RCC 7860 (cell line): ENCODE data around the gene TDRD3.
A peak's percentile ranks its signal among the peaks of the same experiment; 100 is the strongest.
"Not testable (repeated sequence)": the region's sequence is repeated elsewhere in the genome, so short reads cannot be mapped to it uniquely, and the experiment has no call there.

Source experiments
- DNase-seq: peaks from one replicate; pipeline ENCODE4 v3.0.0-alpha.2; 2015; ENCODE audit warnings: low spot score
- FAIRE-seq: peaks from 2 replicates; lab custom pipeline; 2012; peaks lifted over from hg19 to GRCh38; lab: Jason Lieb, UNC

The TDRD3 gene

DNA sequence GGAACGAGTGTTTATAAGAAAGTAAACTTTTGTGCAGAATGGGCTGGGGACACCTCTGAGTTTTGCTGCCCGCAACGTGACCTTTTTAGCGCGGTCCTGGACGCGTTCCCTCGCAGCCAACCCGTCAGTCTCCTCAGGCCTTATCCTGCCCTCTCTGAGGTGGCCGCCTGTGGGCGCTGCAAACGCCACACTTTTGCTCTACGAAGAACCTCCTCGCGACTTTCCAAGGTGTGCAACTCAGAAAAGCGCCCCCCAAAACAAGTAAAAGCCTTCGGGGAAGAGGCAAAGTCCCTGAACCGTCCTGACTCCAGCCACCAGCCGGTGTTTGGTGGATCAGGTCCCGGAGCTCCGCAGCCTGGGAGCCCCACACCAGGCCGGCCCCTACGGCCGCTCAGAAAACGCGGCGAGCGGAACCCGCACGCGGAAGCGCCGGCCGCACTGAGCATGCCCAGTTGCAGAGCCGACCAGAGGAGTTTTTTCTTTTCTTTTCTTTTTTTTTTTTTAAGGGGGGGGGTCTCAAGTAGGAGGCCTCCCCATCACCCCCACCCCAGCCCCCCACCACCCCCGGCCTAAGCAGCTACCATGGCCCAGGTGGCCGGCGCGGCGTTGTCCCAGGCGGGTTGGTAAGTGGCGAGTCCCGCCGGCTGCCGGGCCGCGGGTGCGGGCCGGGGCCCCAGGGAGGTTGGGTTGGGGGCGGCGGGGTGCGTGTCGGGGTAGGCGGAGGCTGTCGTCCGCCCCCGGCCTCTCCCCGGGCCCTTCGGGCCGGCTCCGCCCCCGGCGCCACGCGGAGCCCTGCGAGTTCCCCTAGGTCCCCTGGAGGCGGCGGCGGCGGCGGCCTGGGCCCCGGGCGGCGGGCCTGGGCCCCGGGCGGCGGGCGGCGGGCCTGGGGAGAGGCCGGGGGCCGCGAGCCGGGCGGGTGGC, at the start of gene TDRD3:
Gene TDRD3 (plus strand): TSS at position 438 of the 921 bp plus-strand sequence. CDS start 145 bp downstream, at position 583.
- FAIRE-seq = no peak
- peak; percentile 70 for DNase-seq

DNA sequence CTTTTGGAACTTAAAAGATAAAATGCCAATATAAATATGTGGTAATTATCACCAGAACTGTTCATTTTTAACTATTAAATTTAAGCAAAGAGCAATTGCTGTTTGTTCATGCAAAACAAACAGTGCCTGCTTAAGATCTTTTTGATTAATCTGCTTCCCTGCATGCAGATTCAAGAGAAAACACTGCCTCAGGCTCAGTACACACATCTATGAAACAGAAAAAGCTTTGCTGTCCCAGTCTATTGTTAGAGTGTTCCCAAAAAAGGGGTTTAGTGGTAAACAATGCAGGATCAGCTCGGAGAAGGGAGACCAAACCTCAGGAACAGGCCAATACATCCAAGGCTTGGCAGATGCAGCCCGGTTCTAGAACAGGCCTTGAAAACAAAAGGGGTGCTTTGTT, 49.3 kb upstream of the TDRD3 start:
- FAIRE-seq = no peak

DNA sequence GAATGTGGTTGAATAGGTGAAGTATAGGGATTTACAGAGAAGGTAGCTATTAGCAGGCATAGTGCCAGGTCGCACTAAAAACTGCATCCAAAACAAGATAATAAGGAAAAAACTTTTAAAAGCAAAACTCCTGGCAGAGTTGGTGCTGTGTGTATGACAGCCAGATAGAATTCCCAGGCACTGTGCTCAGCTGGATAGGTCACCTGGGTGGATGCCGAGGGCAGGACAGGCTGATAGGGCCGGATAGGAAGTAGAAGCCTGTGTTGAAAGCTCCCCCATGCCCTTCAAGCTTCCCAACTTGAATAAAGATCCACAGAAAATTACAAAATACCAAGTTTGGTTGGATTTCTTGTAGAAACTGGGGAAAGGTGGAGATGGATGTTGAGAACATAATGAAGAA, 48.9 kb upstream of the TDRD3 start:
- DNase-seq (no peak), FAIRE-seq (no peak)

More for the DNA sequence above, 49.3 kb upstream of the TDRD3 start:
- DNase-seq = no peak

DNA sequence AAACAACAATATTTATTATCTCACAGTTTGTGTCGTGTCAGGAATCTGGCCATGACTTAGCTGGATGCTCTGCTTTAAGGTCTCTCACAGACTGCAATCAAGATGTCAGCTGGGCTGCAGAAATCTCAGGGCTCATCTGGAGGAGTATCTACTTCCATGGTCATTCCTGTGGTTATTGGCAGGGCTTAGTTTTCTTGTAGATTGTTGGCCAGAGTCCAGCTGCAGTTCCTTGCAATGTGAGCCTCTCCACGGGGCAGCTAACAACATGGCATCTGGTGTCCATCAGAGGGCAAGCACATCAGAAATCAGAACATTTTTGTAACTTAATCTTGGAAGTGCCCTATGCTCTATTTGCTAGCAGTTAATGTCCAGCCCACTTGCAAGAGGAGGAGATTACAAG, 45.7 kb upstream of the TDRD3 start:
- FAIRE-seq (no peak), DNase-seq (no peak)

DNA sequence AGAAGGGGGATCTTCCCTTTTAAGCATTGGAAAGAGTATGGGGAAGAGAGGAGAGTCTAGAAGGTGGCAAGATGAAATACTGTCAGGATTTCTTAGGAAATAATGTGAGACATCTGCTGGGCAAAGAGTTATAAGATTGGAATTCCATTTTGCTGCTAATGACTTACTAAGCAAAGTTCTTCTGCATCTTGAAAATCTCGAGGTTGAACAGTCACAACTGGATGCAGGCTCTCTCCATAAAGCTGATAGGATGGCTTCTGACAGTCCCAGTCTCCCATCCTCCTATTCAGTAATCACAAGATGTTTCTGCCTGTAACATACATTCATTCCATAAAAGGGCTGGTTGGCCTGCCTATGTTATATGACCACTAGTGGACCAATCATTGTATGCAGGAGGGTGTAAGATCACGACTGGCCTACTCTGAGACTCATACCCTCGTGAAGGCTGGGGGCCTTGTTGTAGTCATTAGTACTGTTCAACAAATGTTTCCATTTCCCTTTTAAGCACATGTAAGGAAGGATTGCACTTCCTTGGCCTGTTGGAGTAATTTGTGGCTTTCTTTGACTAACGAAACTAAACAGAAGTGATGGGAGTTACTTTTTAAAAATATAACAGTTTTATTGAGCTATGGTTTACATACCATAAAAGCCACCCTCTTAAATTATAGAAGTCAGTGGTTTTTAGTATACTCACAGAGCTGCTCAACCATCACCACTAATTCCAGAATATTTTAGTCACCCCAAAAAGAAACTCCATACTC, 45.0 kb upstream of the TDRD3 start:
- FAIRE-seq (no peak), DNase-seq (no peak)

DNA sequence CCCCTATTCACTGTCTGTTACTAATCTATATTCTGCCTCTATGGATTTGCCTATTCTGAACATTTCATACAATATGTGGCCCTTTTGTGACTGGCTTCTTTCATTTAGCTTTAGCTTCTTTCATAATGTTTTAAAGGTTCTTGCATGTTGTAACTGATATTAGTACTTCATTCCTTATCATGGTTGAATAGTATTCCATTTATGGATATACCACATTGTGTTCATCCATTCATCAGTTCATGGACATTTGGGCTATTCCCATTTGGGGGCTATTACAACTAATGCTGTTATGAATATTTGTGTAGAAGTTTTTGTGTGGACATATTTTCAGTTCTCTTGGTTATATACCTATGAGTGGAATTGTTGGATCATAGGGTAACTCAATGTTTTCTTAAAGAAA, 44.4 kb upstream of the TDRD3 start:
- no peak for FAIRE-seq

DNA sequence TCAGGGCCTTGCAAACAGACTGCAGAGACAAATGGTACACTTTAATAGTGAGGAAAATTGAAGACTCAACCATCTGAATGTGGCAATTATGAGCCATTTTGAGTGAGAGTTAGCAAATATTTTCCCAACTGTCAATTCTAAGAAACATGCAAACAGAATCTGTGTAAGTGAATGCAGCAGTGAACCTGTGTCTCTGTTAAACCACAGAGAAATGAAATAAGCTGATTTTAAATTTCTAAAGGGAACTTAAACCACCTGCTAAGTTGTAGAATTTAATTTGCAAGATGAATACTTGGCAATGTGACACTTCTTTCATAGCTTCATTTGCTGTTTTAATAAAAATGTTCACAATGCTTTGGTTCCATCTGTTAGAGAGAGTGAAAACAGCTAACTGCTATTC, 42.0 kb upstream of the TDRD3 start:
- FAIRE-seq = no peak

More for the DNA sequence above, 44.4 kb upstream of the TDRD3 start:
- no peak for DNase-seq

DNA sequence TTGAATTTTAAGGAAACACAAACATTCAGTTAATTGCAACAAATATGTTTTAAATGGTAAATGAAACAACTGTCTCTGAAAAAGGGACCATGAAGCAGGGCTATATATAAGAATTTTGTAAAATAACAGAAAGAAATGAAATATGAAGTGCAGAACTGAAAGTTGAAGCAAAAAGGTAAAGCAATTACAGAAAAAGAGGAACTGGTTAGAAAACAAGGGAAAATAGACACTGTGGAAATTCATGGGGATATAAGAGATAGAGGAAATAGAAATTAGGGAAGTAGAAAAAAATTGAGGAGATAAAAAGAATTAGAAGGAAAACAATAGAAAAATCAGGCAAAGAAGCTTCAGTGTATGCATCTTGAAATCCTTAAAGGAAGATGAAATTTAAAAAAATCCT, 40.0 kb upstream of the TDRD3 start:
- DNase-seq = no peak
- no peak for FAIRE-seq

More for the DNA sequence above, 42.0 kb upstream of the TDRD3 start:
- no peak for DNase-seq

DNA sequence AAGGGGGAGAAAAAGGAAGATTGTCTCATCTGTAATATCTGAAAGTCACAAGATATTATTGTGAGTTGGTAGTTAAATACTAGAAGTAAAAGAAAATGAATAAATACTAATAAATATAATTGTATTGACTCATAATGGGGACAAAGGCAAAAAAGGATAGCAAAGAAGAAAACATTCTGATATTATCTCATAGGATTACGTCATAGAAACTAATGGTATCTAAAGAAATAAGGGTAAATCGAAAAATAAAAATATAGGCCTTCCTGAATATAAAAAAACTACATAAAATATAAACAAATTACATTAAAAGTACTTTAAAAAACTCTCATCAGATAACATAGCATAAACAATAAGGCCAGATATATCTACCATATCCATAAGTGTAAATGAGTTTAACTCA, 38.6 kb upstream of the TDRD3 start:
- FAIRE-seq (no peak), DNase-seq (no peak)

DNA sequence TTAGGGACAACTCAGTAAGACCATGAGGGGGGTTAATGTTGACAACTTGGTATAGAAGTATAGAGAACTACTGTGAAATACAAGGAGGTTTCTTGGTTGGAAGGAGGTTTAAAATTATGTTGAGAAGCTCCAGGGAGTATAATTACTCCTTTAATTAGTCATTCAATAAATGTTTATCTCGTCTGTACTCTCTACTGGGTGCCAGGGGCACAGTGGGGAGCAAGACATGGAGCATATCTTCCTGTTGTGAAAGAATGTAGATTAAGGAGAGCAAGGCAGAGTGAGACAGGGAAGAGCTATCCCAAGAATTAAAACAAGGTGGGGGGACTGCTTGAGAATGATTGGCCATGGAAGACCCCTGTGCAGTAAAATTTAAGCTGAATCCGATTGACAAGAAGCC, 33.7 kb upstream of the TDRD3 start:
- DNase-seq = no peak
- no peak for FAIRE-seq

DNA sequence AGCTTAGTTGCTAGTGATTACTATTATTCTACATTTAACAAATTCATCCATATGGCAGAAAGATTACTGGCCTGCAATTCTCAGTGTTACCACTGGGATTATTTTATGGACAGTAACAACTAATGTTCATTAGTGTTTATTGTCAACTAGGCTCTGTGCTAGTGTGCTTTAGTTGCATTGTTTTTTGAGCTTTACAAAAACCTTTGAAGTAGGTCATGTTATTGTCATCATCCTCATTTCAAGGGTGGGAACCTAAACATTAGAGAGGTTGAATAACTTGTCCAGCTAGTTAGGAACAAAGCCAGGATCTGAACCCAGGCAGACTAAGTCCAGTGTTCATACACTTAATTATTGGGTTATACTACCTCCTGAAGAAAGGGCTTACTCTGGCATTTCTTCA, 27.8 kb upstream of the TDRD3 start:
- FAIRE-seq = no peak
- DNase-seq = no peak

DNA sequence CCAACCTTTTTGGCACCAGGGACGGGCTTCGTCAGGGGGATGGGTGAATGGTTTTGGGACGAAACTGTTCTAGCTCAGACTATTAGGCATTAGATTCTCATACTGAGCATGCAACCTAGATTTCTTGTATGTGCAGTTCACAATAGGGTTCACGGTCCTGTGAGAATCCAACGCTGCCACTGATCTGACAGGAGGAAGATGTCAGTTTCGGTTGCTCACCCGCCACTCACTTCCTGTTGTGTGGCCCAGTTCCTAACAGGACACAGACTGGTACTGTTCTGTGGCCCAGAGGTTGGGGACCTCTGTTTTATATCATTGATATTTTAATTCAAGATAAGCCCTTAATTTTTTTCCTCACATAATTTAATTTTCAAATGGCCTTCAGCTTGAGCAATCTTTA, 26.7 kb upstream of the TDRD3 start:
- DNase-seq (no peak), FAIRE-seq (no peak)

DNA sequence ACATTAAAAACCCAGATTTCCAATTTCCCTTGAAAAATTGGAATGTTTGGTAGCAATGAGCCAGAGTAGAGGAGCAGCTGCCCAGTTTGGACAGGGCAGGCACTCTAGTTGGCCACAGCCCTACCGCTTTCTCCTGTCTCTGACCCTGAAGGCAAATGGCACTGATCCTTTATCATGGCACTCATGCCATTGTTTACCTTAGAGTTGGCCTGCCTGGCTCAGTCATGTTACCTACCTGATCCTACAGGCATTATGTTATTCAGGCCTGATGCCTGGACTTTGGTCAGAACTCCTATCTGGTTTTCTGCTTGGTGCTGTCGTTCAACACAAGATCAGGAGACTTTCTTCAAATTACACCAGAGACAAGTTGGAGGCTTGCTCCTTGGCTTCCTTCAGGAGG, 24.9 kb upstream of the TDRD3 start:
- DNase-seq = no peak
- FAIRE-seq = no peak

DNA sequence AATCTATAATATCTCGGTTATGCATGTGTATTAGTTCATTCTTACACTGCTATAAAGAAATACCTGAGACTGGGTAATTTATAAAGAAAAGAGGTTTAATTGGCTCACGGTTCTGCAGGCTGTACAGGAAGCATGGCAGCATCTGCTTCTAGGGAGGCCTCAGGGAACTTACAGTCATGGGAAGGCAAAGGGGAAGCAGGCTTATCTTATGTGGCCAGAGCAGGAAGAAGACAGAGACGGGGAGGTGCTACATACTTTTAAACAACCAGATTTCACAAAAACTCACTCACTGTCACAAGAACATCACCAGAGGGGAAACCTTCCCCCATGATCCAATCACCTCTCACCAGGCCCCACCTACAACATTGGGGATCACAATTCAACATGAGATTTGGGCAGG, 17.7 kb upstream of the TDRD3 start:
- DNase-seq, FAIRE-seq: not testable (repeated sequence)

DNA sequence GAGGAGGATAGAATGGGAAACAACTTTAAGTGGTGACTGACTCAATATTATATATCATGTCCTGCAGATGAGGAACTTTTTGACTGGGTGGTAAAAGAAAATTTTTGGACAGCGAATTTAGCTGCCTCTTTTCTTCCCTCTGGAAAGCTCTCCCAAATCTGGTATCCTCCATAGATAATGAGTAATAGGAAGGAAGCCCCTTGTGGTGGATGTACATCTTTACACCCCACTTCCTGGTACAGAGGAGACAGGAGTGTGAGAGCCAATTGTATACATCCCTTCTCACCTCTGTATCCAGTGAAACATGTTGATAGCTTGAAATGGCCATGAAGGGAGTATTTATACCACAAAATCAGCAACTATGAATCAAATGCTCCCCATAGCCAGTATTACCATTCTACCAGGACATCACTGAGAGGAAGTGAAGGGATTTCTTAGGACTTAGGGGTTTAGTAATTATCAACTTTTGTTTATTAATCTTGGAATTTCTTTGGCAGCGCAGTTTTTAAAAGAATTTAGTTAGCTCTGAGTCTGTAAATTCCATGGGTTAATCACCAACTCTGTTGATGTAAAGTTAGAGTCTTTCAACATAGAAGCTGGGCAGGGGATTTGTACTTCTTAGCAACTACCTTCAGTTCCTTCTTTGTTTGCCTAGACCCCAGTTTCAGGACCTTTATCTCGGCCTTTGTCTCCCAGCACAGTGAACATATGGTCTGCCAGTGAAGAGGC, 17.0 kb upstream of the TDRD3 start:
- FAIRE-seq (no peak), DNase-seq (no peak)

DNA sequence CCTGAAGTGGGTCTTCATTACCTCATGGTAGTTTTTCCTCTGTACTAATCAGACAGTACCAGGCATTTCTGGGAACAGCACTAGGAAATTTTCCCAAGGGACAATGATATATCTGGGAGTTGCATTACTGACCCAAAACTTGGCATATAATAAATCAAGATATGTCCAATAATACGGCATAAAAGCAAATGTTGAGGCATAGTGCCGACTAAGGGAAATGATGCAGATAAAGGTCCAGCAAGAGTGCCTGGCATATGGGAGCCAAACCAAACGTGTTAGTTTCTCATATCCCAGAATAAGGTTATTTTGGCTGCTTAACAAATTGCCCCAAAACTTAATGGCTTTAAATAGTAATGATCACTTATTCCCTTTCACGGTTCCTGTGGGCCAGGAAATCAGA, 12.1 kb upstream of the TDRD3 start:
- FAIRE-seq (no peak), DNase-seq (no peak)

DNA sequence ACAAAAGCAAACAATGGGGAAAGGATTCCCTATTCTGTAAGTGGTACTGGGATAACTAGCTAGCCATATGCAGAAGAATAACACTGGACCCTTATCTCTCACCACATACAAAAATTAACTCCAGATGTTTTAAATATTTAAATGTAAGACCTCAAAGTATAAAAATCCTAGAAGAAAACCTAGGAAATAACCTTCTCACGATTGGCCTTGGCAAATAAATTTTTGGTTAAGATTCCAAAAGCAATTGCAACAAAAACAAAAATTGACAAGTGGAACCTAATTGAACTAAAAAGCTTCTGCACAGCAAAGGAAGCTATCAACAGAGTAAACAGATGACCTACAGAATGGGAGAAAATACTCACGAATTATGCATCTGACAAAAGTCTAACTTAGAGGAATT, 10.8 kb upstream of the TDRD3 start:
- no peak for DNase-seq
- no peak for FAIRE-seq

DNA sequence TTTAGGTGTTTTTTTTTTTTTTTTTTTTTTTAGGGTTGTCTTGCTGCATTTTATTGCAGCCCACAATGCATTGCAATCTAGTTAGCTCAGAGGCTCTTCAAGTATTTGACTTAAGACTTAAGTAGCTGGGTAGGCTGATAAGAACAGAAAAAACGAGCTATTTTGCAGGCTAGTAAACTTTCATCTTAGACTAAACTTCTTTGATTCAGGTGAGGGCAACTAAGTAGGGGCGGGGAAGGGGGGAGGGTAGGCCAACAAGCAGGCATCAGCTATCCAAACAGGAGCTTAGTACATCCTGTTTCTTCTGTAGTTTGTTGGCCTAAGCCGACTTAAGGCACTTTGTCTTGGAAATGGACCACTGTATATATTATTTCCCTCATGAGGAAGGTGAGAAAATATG, 4.9 kb upstream of the TDRD3 start:
- FAIRE-seq (no peak), DNase-seq (no peak)

DNA sequence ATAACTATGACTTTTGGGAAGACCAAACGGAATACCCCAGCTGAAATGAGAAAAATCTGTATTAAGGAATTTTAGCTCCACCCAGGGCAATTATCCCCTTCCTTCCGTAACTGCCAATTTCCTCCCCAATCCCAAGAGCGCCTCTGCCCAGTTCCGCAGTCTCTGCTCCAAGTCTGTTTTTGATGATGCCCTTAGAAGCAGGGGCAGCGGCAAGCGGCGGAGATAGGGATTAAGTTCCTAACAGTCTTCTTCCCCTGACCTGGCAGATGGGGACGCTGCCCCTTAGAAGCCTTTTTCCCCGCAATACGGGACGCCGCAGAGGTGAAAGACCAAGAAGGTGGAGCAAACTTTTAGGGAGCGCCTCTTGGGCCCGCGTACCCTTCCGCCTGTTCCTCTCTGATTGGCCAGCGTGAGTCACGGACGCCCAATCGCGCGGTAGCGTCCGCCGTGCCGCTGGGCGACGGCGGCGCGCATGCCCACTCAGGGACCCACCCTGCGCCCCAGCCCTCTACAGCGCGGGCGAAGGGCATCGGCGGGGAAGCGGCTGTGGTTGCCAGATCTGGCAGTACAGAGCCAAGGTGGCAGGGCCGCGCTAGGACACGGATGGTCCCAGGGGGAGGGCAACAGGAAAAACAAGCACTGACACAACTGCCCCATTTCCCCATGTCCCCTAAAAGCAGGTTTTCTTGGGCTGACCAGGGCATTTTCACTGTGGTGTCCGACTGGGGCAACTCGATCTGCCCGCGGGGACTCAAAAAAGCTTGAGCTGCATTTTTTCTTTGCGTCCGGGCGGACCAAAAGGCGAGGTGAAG, 843 bp upstream of the TDRD3 start:
- no peak for FAIRE-seq
- peak; percentile 72 for DNase-seq

DNA sequence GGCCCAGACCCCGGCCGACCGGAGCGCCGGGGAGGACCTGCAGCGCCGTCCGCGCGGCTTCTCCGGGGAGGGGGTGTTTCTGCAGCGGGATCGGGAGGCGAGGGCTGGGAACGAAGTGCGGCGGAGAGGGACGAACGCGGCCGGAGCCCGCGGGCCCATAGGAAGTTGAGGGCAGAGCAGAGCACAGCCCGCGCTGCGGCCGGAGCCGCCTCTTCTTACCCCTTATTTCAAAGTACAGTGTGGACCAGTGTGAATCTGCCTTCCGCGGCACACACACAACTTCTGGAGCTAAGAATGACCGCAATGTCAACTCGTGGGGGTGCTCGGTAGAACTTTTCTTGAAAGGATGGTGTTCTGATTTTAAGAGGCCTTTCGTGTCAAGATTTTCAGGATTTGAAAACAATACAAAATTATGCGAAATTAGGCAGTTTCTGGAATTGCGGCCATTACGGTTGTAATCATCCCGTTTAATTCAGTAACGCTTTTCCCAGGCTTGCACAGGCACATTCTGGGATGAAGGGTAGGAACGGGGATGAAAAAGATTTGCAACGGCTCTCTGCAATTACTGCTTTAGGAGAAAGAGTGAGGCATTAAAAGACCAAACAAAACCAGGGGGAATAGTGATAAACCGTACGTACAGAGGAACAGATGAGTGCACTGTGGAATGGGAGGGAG, 821 bp downstream of the TDRD3 start:
- peak; percentile 30 for DNase-seq
- FAIRE-seq = no peak
